ENCODE data around the gene OBSCN.

OBSCN gene

GRCh38 chr1:228416217-228416933 is 208.5 kb downstream of the OBSCN start, which contains the start of gene TRIM17:
Gene TRIM17 (minus strand): TSS chr1:228416861. CDS start chr1:228415072, 1,789 bp downstream.
- no peak for DNase-seq (ENCODE audit: low read depth in 2 of 2)

DNA sequence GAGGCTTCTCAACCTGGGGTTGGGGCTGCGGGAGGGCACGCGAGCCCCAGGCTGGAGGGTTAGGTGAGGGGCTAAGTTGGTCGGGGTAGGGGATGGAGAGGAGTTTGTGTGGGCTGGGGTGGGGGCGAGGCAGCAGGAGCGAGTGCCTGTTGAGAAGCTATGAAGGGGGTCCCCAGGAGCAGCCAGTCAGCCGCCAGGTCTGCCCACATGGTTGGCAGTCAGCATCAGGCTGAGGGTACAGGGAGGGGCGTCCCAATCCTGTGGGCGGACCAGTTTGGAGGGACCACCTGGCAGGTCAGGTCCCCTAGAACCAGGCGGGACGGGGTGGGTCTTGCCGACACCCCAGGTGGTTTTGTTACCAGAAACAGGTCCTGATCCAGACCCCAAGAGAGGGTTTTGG is 209.2 kb downstream of the OBSCN start:
- no peak for DNase-seq (ENCODE audit: low read depth in 2 of 2)

DNA sequence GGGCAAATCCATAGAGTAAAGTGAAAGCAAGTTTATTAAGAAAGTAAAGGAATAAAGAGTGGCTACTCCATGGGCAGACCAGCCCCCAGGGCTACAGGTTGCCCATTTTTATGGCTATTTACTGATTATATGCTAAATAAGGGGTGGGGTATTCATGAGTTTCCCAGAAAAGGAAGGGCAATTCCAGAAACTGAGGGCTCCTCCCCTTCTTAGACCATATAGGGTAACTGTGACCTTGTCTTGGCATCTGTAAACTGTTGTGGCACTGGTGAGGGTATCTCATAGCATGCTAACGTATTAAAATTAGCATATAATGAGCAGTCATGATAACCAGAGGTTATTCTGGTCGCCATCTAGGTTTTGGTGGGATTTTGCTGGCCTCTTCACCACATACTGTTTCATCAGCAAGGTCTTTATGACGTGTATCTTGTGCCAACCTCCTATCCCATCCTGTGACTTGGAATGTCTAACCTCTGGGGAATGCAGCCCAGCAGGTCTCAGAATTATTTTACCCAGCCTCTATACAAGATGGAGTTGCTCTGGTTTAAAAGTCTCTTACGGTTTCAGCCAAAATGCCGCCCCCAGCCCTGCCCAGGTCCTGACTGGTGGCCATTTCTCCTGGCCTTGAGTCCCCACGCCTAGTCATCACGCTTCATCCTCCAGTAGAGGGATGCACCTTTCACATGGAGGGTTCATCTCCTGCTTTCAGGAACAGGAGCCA is 209.8 kb downstream of the OBSCN start:
- no peak for DNase-seq (ENCODE audit: low read depth in 2 of 2)

- no peak for DNase-seq (ENCODE audit: low read depth in 2 of 2)
These were observed 213.4 kb downstream of the OBSCN start for GRCh38 chr1:228420968-228421826.

DNA sequence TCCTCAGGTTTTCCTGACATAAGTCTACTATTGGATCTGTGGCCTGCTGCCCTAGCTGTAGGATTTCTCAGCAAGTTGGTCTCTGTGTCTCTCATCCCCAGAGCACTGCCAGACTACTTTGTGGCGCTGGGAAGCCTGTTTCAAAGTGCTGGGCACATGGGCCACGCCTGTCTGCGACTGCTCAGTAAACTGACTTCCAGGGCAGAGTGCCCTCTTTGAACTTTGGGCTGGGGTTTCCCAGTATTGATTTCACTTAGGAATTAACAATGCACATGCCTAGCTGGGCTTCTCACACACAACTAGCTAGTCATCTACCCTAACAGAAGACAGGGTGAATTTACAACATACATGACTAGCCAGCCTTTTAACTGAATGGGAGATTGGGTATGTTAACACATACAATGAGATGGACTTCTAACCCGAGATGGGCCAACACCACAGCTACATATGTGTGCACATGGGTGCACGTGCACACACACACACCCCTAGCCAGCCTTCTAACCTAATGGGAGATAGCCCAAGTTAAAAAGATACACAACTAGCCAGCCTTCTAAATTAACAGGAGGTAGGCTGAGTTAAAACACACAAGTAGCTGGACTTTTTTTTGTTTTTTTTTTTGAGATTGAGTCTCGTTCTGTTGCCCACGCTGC is 215.7 kb downstream of the OBSCN start:
- DNase-seq (ENCODE audit: low read depth in 2 of 2), result no peak

GRCh38 chr1:228424685-228425660 is 217.1 kb downstream of the OBSCN start:
- no peak for DNase-seq (ENCODE audit: low read depth in 2 of 2)

DNA sequence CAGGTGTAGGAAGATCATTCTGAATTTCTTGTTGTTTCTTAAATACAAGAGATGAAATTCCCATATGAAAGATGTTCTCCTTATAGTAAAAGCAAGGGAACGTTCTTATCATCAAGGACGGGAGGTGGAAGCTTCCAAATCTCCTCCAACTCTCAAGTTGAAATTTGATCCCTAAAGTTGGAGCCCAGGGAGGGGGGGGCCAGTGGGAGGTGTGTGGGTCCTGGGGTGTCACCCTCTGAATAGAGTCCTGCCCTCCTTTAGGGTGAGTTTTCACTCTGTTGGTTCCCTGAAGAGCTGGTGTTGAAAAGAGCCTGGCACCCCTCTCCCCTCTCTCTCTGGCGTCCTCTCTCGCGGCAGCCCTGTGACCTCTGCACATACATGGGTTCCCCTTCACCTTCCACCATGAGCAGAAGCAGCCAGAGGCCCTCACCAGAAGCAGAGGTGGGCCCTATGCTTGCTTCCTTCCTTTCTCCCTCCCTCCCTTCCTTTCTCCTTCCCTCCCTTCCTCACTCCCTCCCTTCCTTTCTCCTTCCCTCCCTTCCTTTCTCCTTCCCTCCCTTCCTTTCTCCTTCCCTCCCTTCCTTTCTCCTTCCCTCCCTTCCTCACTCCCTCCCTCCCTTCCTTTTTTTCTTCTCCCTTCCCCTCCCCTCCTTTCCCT is 218.8 kb downstream of the OBSCN start:
- DNase-seq (ENCODE audit: low read depth in 2 of 2), result no peak

- DNase-seq (ENCODE audit: low read depth in 2 of 2), result no peak
These were observed 220.6 kb downstream of the OBSCN start for GRCh38 chr1:228428412-228428811.

All from stimulated activated CD8-positive, alpha-beta memory T cell treated with anti-CD3 and anti-CD28 coated beads, Interleukin-15, amount 100 ng/mL, for 4 hours (primary cell).